ENCODE data around the gene C1QTNF3.

DNA sequence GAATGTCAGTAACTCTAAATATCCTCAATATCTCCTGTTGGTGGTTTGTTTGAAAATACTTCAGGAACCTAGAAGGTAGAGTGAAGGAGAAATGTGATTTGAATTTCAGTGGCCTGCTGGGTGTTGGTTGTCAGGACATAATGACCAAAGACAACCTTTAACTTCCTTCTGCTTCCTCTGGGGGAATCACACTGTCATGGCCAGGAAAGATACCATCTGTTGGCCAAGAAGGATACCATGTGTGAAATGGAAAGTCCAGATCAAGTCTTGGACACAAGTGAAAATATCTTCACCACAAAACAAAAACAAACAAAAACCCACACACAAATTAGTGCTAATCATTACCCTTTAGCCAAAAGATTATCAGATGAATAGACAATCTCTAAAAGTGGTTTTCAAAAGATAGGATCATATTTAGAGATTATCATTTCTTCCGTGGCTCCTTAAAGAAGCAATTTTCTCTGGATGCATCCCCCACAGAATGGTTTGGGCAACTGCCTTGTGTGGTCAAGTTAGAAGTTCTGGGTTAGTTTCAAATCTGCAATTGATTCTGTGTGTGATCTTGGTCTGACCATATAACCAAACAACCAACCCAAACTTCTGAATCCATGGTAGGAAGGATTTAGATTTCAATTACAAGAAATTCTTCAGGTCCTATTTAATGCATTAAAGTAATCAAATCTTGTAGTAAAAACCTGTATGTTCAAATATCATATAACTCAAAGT is 1.6 kb downstream of the C1QTNF3 start:
- TF ChIP-seq EZH2 (IDR thresholded peaks at IDR 0.05; ENCODE audit: low read depth, unreplicated experiment) (no peak), CREB1 (CRISPR knock-in tag; IDR thresholded peaks at IDR 0.05; ENCODE audit: low read depth) (no peak)

All from GM23338 (cell line).